ENCODE results near the gene PAX1. TPM values are rescaled to one million over a fixed set of nuclear protein-coding genes. Genes with fewer than 3 reads are reported as not detected.

The PAX1 gene
- total and polyA plus RNA-seq, 2 experiments from 2014 or later = not detected

DNA sequence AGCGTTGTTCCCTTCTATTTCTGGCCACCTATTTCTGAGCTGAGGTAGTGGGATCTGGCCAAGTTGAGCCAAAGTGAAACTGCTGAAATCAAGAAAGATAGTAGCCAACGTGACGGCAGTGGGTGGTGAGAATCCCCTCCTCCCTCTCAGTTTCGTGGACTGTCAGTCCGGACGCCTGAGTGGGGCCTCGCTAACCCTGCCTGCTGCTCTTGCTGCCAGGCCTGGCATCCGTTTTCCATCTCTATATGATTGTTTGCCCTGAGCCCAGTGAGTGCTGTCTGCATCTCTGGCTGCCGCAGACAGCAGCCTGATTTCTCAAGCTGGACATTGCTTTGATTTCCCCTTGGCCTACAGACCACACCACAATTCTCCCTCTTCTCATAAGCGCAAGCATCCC lies 23.5 kb upstream of the PAX1 start:
- no peak overlapping the region for H3K27ac ChIP-seq

DNA sequence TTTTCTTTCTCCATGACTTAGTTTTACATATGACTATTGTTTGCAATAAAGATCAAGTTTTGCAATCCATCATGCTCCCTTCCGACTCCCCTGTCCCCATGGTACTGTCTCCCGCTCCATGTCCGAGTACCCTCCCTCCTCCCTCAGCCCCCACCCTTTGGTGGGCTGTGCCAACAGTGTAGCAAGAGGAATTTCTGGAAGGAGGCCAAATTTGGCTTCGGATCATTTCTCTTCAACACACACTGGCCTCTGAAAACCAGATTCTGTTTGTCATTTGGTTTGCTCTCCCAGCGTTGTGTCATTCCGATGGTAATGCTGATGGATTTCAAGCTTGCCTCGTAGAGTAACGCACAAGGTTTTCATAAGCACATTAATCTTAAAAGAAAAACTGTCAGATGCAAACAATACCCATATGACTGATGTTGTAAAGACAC lies 22.9 kb upstream of the PAX1 start:
- peaks cover 10% of the 10 kb centered on the region for H3K27me3 ChIP-seq
- H3K4me3 ChIP-seq = no peak overlapping the region
- peak in 1 of 2 donors; percentile 29 for DNase-seq (ENCODE audit: low read depth in 1 of 2, low spot score in 1 of 2)
- no peaks in the 10 kb centered on the region for H3K36me3 ChIP-seq
- no peak overlapping the region for H3K27ac ChIP-seq
- no peaks in the 10 kb centered on the region for H3K9me3 ChIP-seq (ENCODE audit: low read depth)
- H3K4me1 ChIP-seq (ENCODE audit: low read depth) = no peaks in the 10 kb centered on the region
- TF ChIP-seq, protein P1, sequence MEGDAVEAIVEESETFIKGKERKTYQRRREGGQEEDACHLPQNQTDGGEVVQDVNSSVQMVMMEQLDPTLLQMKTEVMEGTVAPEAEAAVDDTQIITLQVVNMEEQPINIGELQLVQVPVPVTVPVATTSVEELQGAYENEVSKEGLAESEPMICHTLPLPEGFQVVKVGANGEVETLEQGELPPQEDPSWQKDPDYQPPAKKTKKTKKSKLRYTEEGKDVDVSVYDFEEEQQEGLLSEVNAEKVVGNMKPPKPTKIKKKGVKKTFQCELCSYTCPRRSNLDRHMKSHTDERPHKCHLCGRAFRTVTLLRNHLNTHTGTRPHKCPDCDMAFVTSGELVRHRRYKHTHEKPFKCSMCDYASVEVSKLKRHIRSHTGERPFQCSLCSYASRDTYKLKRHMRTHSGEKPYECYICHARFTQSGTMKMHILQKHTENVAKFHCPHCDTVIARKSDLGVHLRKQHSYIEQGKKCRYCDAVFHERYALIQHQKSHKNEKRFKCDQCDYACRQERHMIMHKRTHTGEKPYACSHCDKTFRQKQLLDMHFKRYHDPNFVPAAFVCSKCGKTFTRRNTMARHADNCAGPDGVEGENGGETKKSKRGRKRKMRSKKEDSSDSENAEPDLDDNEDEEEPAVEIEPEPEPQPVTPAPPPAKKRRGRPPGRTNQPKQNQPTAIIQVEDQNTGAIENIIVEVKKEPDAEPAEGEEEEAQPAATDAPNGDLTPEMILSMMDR (IDR thresholded peaks at IDR 0.05; ENCODE audit: low read depth, low read length) = no peak

More for the DNA sequence above, 23.5 kb upstream of the PAX1 start:
- H3K9me3 ChIP-seq (ENCODE audit: low read depth) = no peaks in the 10 kb centered on the region
- TF ChIP-seq, protein P1 (IDR thresholded peaks at IDR 0.05; ENCODE audit: low read depth, low read length) = no peak
- H3K36me3 ChIP-seq = no peaks in the 10 kb centered on the region
- no peak for DNase-seq (ENCODE audit: low read depth in 1 of 2, low spot score in 1 of 2)
- peaks cover 6% of the 10 kb centered on the region for H3K27me3 ChIP-seq
- no peak overlapping the region for H3K4me3 ChIP-seq
- no peaks in the 10 kb centered on the region for H3K4me1 ChIP-seq (ENCODE audit: low read depth)

DNA sequence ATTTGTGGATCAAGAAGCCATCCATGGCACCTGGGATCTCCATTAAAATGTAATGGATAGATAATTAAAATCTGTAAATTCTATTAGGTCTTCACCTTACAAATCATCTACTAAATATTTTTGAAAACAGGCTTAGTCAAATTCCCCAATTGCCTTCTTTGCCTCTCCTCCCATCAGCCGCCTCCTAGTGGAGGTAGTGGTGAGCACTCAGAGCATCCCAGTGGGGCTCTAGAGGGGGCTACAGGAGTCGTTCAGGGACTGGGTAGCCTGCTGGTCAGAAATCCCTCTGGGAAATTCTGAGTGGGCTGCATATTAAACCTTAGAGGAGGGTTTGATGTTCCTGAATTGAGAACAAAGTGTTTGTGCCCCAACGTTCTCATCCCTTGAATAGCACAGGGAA lies 20.8 kb upstream of the PAX1 start:
- Histone ChIP-seq H3K9me3 (ENCODE audit: low read depth) (no peaks in the 10 kb centered on the region), H3K27me3 (peaks cover 23% of the 10 kb centered on the region), H3K4me3 (no peak overlapping the region), H3K27ac (no peak overlapping the region), H3K4me1 (ENCODE audit: low read depth) (no peaks in the 10 kb centered on the region), H3K36me3 (no peaks in the 10 kb centered on the region)
- TF ChIP-seq, protein P1 (IDR thresholded peaks at IDR 0.05; ENCODE audit: low read depth, low read length) = no peak
- no peak for DNase-seq (ENCODE audit: low read depth in 1 of 2, low spot score in 1 of 2)

DNA sequence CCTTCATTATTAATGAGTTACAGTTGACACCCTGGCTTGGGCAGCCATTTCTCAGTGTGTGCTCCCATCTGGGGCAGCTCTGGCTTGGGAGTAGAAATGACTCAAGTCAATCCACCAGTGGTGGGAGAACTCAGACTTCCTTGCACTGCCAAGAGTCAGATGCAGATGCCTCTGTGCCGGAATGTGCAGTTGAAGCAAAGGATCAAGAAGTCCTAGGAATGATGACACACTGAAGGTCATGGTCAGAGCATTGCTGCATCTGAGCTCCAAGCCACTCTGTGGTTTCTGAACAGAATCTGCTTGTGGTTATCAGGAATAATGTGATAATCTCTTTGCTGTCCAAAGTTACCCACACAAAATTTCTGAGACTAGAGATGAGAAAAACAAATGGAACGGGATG lies 19.5 kb upstream of the PAX1 start:
- Histone ChIP-seq H3K4me3 (no peak overlapping the region), H3K4me1 (ENCODE audit: low read depth) (no peaks in the 10 kb centered on the region), H3K9me3 (ENCODE audit: low read depth) (no peaks in the 10 kb centered on the region), H3K27me3 (peaks cover 35% of the 10 kb centered on the region), H3K27ac (no peak overlapping the region), H3K36me3 (no peaks in the 10 kb centered on the region)
- no peak for DNase-seq (ENCODE audit: low read depth in 1 of 2, low spot score in 1 of 2)
- TF ChIP-seq, protein P1 (IDR thresholded peaks at IDR 0.05; ENCODE audit: low read depth, low read length) = no peak

DNA sequence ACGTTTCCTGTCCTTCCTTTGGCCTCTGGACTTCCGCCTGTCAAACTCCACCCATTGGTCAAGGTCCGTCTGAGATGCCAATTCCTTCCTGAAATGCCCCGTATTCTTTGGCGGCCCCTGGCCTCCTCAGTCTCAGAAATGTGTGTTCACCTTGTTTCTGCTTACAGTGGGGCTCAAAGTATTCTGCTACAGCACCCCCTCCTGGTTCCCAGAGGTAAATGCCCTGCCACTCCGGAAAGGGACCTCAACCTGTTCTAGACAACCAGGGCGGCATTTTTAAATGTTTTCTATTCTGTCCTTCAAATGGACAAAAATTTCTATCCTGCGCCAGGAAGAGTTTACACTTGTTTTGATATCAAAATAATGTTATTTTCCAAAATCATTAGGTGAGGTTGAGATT lies 12.1 kb upstream of the PAX1 start:
- Histone ChIP-seq H3K4me1 (ENCODE audit: low read depth) (no peaks in the 10 kb centered on the region), H3K4me3 (no peak overlapping the region), H3K27ac (no peak overlapping the region), H3K27me3 (peaks cover 96% of the 10 kb centered on the region), H3K9me3 (ENCODE audit: low read depth) (no peaks in the 10 kb centered on the region), H3K36me3 (no peaks in the 10 kb centered on the region)
- DNase-seq (ENCODE audit: low read depth in 1 of 2, low spot score in 1 of 2) = peak in 1 of 2 donors; percentile 36
- TF ChIP-seq, protein P1 (IDR thresholded peaks at IDR 0.05; ENCODE audit: low read depth, low read length) = no peak
